Epithelial cell of proximal tubule (primary cell): ENCODE data around the gene NAA50. TPM values are rescaled to one million over a fixed set of nuclear protein-coding genes. Genes with fewer than 3 reads are reported as not detected.
A peak's percentile ranks its signal among the peaks of the same experiment; 100 is the strongest.

Experiments
- DNase-seq: peaks from one replicate; pipeline ENCODE4 v3.0.0-alpha.2; 2011; ENCODE audit warnings: low read depth
- H3K4me3 ChIP-seq: 2 replicates; pipeline ENCODE4 v1.5.1; 2011; ENCODE audit warnings: low read depth, mild to moderate bottlenecking, low read length
- CTCF ChIP-seq: conservative IDR thresholded peaks from 2 replicates; pipeline ENCODE4 v1.5.1; 2012; ENCODE audit warnings: low read depth, mild to moderate bottlenecking, low read length
- total RNA-seq: library from RNA; depleted of rRNA; stranded (reverse); fragments of >200 nt; gene quantifications from 2 replicates; pipeline ENCODE4 v1.2.3, GENCODE V29; 2015

Gene NAA50
- total RNA-seq, 1 donor from 2014 or later = 135 TPM

GRCh38 chr3:113690482-113690881 is 55.6 kb downstream of the NAA50 start:
- no peak for TF ChIP-seq CTCF
- H3K4me3 ChIP-seq = no peak overlapping the region
- no peak for DNase-seq

- H3K4me3 ChIP-seq = no peak overlapping the region
- peak; percentile 56 for DNase-seq
- peak; percentile 18 for TF ChIP-seq CTCF
These were observed 59.9 kb downstream of the NAA50 start for GRCh38 chr3:113685956-113686721.

- DNase-seq = no peak
- no peak overlapping the region for H3K4me3 ChIP-seq
- TF ChIP-seq CTCF = no peak
These were observed 60.9 kb downstream of the NAA50 start for GRCh38 chr3:113685124-113685523.

- TF ChIP-seq CTCF = no peak
- H3K4me3 ChIP-seq = no peak overlapping the region
- DNase-seq = no peak
These were observed 61.7 kb downstream of the NAA50 start for GRCh38 chr3:113684271-113684819.

- H3K4me3 ChIP-seq = no peak overlapping the region
- DNase-seq = no peak
- TF ChIP-seq CTCF = no peak
These were observed 67.3 kb downstream of the NAA50 start for GRCh38 chr3:113678773-113679172.

- no peak overlapping the region for H3K4me3 ChIP-seq
- DNase-seq = no peak
- no peak for TF ChIP-seq CTCF
These were observed 68.3 kb downstream of the NAA50 start for GRCh38 chr3:113677737-113678136.

- TF ChIP-seq CTCF = no peak
- H3K4me3 ChIP-seq = no peak overlapping the region
- DNase-seq = no peak
These were observed 69.8 kb downstream of the NAA50 start for GRCh38 chr3:113676261-113676660.
